HAP-1 (cell line): ENCODE data around the gene FOLR2.

ENCODE experiments used
- DNase-seq, 2 experiments: peaks; one replicate each; pipeline ENCODE4 v3.0.0-alpha.2; 2016 to 2020; ENCODE audit warnings: low spot score in 2 of 2
- H3K27me3 ChIP-seq: fragments of 250-450 bp; sonication (Bioruptor Pico); 2 replicates; pipeline ENCODE4 v1.5.1; 2020; ENCODE audit warnings: low read depth, mild to moderate bottlenecking, moderate library complexity
- H3K36me3 ChIP-seq: fragments of 250-450 bp; sonication (Bioruptor Pico); replicated peaks from 2 replicates; pipeline ENCODE4 v1.5.1; 2020; ENCODE audit warnings: mild to moderate bottlenecking
- H3K4me1 ChIP-seq: fragments of 250-450 bp; sonication (Bioruptor Pico); 2 replicates; pipeline ENCODE4 v1.5.1; 2020; ENCODE audit warnings: mild to moderate bottlenecking
- H3K4me3 ChIP-seq: fragments of 250-450 bp; sonication (Bioruptor Pico); 2 replicates; pipeline ENCODE4 v1.5.1; 2020; ENCODE audit warnings: mild to moderate bottlenecking, moderate library complexity
- H3K9me3 ChIP-seq: fragments of 250-450 bp; sonication (Bioruptor Pico); 2 replicates; pipeline ENCODE4 v1.5.1; 2020; ENCODE audit warnings: mild to moderate bottlenecking, moderate library complexity
- in situ Hi-C: fragments of 300-500 bp; cut with MboI; formaldehyde crosslinking; loops from 3 replicates; pipeline ENCODE4 v1.14.3; 2020; ENCODE audit warnings: low sequenced_read_pairs, inconsistent platforms, mixed read lengths

Gene FOLR2

GRCh38 chr11:72244361-72245262 is 28.0 kb downstream of the FOLR2 start:
- no peaks in the 10 kb centered on the region for H3K36me3 ChIP-seq
- no peak for DNase-seq
- H3K9me3 ChIP-seq, result no peaks in the 10 kb centered on the region
- in situ Hi-C loops, result no loop called here
- H3K27me3 ChIP-seq, result peaks cover 27% of the 10 kb centered on the region
- no peak overlapping the region for H3K4me3 ChIP-seq
- H3K4me1 ChIP-seq, result no peaks in the 10 kb centered on the region; the same call in 1 of the 2 replicates

GRCh38 chr11:72245263-72245816 is 28.7 kb downstream of the FOLR2 start:
- in situ Hi-C loops, result no loop called here
- H3K4me1 ChIP-seq, result no peaks in the 10 kb centered on the region
- DNase-seq, result no peak
- peaks cover 27% of the 10 kb centered on the region for H3K27me3 ChIP-seq
- no peak overlapping the region for H3K4me3 ChIP-seq
- no peaks in the 10 kb centered on the region for H3K36me3 ChIP-seq
- no peaks in the 10 kb centered on the region for H3K9me3 ChIP-seq

DNA sequence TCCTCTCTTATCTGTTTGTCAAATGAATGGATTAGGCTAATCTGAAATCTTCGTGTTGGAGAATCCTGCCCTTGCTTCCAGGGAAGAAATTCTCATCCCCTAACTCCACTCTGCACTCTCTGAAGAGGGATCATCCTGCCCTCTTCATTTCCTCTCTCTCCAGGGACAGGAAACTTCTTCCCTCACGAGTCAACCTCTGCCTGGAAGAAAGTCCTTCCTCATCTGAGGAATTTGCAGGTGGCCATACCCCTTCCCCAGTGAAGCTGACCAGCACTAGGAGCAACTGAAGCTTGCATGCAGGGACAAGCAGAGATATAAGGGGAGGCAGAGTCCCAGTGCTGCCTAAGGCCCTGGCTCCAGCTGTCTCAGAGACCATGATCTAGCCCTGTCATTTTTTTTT is 31.0 kb downstream of the FOLR2 start:
- Histone ChIP-seq H3K4me3 (no peak overlapping the region), H3K4me1 (no peaks in the 10 kb centered on the region), H3K36me3 (no peaks in the 10 kb centered on the region), H3K27me3 (peaks cover 27% of the 10 kb centered on the region), H3K9me3 (no peaks in the 10 kb centered on the region; the same call in 1 of the 2 replicates)
- no peak for DNase-seq
- in situ Hi-C loops, result no loop called here

- Histone ChIP-seq H3K36me3 (no peaks in the 10 kb centered on the region), H3K9me3 (no peaks in the 10 kb centered on the region; the same call in 1 of the 2 replicates), H3K4me3 (no peak overlapping the region), H3K27me3 (peaks cover 19% of the 10 kb centered on the region), H3K4me1 (no peaks in the 10 kb centered on the region)
- DNase-seq, result no peak
- in situ Hi-C loops, result no loop called here
Measured at GRCh38 chr11:72249961-72250360, 33.4 kb downstream of the FOLR2 start.

GRCh38 chr11:72250661-72251464 is 34.3 kb downstream of the FOLR2 start:
- Histone ChIP-seq H3K9me3 (no peaks in the 10 kb centered on the region; the same call in 1 of the 2 replicates), H3K4me3 (no peak overlapping the region), H3K27me3 (peaks cover 13% of the 10 kb centered on the region), H3K36me3 (no peaks in the 10 kb centered on the region), H3K4me1 (no peaks in the 10 kb centered on the region)
- in situ Hi-C loops, result no loop called here
- DNase-seq, result no peak

DNA sequence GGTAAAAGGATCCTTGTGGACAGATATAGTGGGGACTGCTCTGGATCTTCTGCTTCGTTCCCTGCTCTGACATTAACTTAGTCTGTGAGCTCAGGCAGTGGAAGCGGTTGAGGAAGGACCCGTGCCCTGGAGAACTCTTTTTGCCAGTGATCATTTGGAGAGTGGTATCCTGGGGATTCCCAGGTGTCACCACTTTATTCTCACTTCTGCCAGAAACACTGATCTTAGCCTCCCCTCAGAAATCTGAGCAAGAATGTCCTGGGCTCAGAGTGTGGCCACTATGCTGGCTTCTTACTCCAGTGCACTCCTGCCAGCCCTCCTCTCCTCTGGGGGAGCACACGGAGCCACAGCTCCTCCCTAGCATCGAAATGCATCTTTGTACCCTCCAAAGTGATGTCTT is 35.0 kb downstream of the FOLR2 start:
- Histone ChIP-seq H3K27me3 (peaks cover 7% of the 10 kb centered on the region), H3K36me3 (no peaks in the 10 kb centered on the region), H3K9me3 (no peaks in the 10 kb centered on the region; the same call in 1 of the 2 replicates), H3K4me1 (no peaks in the 10 kb centered on the region), H3K4me3 (no peak overlapping the region)
- no peak for DNase-seq
- in situ Hi-C loops, result no loop called here

DNA sequence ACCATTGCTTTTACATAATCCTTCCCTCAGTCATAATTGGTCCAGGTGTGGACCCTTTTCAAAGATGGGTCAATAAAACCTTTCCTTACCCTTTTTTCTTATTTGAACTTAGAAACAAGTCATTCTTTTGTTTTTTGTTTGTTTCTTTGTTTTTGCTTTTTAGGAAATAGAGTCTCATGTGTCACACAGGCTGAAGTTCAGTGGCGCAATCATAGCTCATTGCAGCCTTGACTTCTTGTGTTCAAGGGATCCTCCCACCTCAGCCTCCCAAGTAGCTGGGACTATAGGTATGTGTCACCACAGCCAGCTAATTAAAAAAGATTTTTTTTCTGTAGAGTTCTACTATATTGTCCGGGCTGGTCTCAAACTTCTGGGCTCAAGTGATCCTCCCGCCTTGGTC is 36.8 kb downstream of the FOLR2 start:
- Histone ChIP-seq H3K9me3 (no peaks in the 10 kb centered on the region; the same call in 1 of the 2 replicates), H3K4me3 (no peak overlapping the region), H3K27me3 (peaks cover 7% of the 10 kb centered on the region; the same call in 1 of the 2 replicates), H3K4me1 (no peaks in the 10 kb centered on the region), H3K36me3 (no peaks in the 10 kb centered on the region)
- in situ Hi-C loops, result no loop called here
- no peak for DNase-seq

- Histone ChIP-seq H3K27me3 (peaks cover 7% of the 10 kb centered on the region; the same call in 1 of the 2 replicates), H3K4me3 (no peak overlapping the region), H3K36me3 (no peaks in the 10 kb centered on the region), H3K4me1 (no peaks in the 10 kb centered on the region), H3K9me3 (no peaks in the 10 kb centered on the region; the same call in 1 of the 2 replicates)
- DNase-seq, result no peak
- in situ Hi-C loops, result no loop called here
Measured at GRCh38 chr11:72254299-72254993, 37.9 kb downstream of the FOLR2 start.

GRCh38 chr11:72257570-72257969 is 41.0 kb downstream of the FOLR2 start:
- in situ Hi-C loops, result no loop called here
- no peak for DNase-seq
- no peaks in the 10 kb centered on the region for H3K36me3 ChIP-seq
- H3K4me1 ChIP-seq, result no peaks in the 10 kb centered on the region
- no peaks in the 10 kb centered on the region; the same call in 1 of the 2 replicates for H3K9me3 ChIP-seq
- peaks cover 7% of the 10 kb centered on the region; the same call in 1 of the 2 replicates for H3K27me3 ChIP-seq
- no peak overlapping the region for H3K4me3 ChIP-seq

DNA sequence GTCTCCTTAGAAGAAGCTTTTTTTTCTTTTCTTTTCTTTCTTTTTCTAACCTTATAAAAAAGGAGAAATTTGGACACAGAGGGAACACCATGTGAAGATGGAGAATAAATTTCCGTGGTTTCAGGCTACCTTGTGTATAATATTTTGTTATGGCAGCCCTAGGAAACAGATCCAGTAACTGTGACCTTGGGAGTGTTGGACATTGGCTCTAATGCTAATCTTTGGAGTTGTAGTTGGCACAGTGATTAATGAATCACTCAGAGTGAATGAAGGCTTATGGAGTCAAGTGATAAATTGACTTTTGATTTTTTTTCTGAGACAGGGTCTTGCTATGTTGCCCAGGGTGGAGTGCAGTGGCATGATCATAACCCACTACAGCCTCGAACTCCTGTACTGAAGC is 42.9 kb downstream of the FOLR2 start:
- no peaks in the 10 kb centered on the region for H3K36me3 ChIP-seq
- in situ Hi-C loops, result no loop called here
- no peaks in the 10 kb centered on the region for H3K4me1 ChIP-seq
- no peak for DNase-seq
- peaks cover 7% of the 10 kb centered on the region; the same call in 1 of the 2 replicates for H3K27me3 ChIP-seq
- H3K9me3 ChIP-seq, result no peaks in the 10 kb centered on the region
- H3K4me3 ChIP-seq, result no peak overlapping the region

DNA sequence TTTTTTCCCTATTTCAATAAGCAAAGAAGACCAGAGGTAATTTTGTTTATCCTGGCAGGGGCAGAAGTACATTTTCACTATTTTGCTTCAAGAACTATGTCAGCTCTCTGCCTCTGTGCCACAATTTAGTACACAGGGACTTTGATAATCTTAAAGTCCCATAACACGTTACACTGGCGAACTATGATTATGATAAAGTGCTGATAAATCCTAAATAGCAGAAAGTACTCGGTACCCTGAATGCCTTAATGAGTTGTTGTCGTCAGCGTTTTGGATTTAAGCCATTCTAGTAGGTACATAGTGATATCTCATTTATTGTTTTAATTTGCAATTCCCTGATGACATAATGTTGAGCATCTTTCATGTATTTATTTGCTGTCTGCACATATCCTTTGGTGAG is 44.0 kb downstream of the FOLR2 start:
- in situ Hi-C loops, result no loop called here
- no peak for DNase-seq
- Histone ChIP-seq H3K36me3 (no peaks in the 10 kb centered on the region), H3K27me3 (peaks cover 5% of the 10 kb centered on the region; the same call in 1 of the 2 replicates), H3K4me1 (no peaks in the 10 kb centered on the region), H3K9me3 (no peaks in the 10 kb centered on the region), H3K4me3 (no peak overlapping the region)

DNA sequence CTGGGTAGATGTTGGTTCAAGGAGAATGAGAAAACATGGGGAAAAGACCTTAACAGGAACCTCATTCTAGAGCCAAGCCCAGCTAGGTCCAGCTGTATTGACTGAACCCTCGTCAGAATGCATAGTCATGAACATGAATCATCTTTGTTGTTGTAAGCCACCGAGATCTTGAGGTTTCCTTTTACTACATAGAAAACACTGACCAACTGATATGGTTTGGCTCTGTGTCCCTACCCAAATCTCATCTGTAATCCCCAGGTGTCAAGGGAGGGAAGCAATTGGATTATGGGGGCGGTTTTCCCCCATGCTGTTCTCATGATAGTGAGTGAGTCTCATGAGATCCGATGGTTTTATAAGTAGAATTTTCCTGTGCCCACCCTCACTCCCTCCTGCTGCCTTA is 46.8 kb downstream of the FOLR2 start:
- Histone ChIP-seq H3K27me3 (no peaks in the 10 kb centered on the region; the same call in 1 of the 2 replicates), H3K4me3 (no peak overlapping the region), H3K9me3 (no peaks in the 10 kb centered on the region), H3K4me1 (no peaks in the 10 kb centered on the region), H3K36me3 (no peaks in the 10 kb centered on the region)
- in situ Hi-C loops, result no loop called here
- no peak for DNase-seq

DNA sequence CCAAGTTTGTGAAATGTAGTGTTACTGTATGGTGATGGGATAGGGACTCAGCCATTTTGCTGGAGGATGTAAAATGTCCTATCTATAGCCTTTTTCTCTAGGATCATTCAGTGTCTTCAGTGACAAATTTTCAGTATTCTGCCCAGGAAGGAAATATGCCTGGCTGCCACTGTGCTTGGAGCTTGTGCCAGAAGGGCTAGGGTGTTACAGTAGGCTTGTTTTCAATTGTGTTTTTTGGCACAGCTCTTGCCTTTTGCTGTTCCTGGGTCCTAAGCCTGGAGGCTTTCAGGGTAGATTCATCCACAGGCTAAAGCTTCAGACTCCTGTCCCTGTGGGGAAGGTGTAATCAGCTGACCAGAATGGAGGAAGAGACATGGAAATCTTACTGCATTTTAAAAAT is 49.4 kb downstream of the FOLR2 start:
- H3K36me3 ChIP-seq, result no peaks in the 10 kb centered on the region
- peaks cover 2% of the 10 kb centered on the region for H3K27me3 ChIP-seq
- no peak overlapping the region for H3K4me3 ChIP-seq
- DNase-seq, result no peak
- in situ Hi-C loops, result no loop called here
- no peaks in the 10 kb centered on the region for H3K4me1 ChIP-seq
- H3K9me3 ChIP-seq, result no peaks in the 10 kb centered on the region
